IPS-NIHi7 (cell line): ENCODE results near the gene FAM131C.
"Not testable (repeated sequence)": the region's sequence is repeated elsewhere in the genome, so short reads cannot be mapped to it uniquely, and the experiment has no call there.

Experiments used
- DNase-seq: peaks from one replicate; pipeline ENCODE4 v3.0.0; 2012; ENCODE audit warnings: mixed read lengths; ENCODE audit errors: extremely low spot score

Gene FAM131C

DNA sequence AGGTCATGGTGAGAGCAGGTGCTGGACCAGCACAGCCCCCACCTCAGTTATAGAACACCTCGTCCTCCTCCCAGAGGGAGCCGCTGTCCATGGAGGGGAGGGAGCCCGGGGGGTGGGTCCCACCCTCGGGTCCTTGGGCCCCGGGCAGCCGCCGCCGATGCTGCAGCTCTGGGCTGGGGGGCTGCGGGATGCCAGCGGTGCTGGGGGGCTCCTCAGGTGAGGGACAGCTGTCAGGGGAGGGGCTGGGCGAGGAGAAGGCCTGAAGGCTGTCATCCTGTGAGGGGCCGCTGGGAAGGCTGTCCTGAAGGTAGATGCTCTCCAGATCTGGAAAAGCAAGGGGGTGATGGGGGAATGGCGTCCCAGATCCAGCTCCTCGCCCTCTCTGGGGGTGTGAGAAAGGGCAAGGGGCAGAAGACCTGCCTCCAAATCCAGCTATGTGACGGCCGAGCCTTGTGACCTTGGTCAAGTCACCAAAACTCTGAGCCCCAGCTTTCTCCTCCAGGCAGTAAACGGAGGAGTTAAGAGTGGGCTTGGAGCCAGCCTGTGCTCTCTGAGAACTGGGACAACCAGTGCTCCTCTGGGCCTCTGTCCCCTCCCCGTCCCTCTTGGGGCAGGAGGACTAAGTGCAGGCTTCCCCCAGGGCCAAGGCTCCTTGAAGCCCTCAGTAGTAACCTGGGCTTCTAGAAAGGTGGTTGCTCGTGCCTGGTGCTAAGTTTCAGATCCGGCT, 14.9 kb downstream of the FAM131C start:
- DNase-seq: not testable (repeated sequence)

DNA sequence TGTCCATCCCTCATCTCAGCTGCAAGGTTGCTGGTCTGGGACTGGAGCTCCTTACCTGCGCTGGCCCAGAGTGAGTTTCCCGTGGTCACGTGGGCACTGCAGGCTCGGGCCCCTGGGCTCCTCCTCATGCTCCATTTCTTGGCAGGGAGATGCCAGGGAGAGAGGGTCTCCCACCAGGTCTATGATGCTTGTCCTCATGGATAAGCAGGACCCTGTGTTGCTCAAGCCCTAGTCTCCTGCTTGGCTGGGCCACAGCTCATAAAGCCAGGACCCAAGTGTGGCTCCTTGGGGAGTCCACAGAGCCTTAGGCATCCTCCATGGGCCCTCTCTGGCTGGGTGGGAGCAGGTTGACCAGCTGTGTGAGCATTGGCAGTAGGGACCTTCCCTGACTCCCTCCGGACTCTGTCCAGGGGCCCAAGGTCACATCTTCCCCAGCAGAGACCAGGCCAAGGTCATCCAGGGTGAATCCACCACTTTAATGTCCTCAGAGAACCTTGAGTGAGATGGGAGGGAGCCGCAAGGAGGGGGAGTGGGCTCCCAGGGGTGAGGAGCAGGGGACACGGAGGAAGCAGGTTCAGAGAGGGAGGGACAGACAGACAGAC, 16.0 kb downstream of the FAM131C start:
- DNase-seq: not testable (repeated sequence)

DNA sequence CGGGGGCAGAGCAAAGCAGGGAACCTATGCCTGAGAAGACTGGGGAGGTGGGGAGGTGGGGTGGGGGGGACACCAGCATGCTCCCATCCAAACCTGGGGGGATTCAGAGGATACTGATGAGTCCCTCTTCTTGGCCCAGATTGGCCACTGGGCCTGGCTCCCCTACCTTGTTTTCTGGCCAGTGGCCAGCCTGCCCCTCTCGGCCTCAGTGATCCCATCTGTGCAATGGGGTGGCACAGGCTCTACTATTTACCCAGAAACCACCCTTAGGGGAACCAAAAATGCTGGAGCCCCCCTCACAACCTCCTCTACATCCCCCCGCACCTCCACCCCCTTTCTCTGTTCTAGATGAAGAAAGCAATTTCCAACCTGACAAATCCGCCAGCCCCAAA, 16.9 kb downstream of the FAM131C start:
- not testable (repeated sequence) for DNase-seq

DNA sequence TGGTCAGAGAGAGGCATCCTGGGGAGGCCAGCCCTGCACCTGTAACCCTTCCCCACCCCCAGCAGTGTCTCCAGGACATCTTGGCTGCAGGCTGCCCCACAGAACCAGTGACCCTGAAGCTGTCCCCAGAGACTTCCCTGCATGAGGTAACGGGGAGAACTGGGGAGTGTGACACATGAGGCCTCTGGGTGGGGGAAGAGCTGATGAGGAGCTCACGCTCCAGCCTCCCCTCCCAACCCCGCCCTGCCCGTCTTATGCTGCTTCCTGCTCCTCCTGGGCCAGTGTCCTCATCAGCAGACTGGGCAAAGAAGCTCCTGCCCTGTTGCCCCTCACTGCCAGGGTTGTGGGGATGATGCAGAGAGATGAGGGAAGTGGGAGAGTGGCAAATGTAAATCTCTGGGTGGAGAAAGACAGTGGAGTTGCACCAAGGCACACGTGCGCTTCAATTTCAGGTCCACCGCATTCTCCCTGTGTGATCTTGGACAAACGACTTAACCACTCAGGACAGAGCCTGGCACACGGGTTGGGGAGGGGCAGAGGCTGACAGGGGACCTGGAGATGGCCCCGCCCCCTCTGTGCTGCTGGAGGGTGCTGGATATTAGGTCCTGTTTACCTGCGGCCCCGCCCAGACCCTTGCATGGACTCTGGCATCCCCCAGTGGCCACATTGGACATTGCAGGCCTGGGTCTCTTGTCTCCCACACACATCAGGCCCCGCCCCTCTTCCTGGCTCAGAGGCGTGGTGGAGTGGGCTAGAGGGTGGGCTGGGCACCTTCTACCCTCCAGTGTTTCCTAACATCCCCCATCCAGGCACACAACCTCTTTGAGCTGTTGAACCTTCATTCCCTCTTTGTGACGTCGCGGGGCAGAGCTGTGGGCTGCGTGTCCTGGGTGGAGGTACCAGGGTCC, 17.6 kb downstream of the FAM131C start:
- peak; percentile 98 for DNase-seq

DNA sequence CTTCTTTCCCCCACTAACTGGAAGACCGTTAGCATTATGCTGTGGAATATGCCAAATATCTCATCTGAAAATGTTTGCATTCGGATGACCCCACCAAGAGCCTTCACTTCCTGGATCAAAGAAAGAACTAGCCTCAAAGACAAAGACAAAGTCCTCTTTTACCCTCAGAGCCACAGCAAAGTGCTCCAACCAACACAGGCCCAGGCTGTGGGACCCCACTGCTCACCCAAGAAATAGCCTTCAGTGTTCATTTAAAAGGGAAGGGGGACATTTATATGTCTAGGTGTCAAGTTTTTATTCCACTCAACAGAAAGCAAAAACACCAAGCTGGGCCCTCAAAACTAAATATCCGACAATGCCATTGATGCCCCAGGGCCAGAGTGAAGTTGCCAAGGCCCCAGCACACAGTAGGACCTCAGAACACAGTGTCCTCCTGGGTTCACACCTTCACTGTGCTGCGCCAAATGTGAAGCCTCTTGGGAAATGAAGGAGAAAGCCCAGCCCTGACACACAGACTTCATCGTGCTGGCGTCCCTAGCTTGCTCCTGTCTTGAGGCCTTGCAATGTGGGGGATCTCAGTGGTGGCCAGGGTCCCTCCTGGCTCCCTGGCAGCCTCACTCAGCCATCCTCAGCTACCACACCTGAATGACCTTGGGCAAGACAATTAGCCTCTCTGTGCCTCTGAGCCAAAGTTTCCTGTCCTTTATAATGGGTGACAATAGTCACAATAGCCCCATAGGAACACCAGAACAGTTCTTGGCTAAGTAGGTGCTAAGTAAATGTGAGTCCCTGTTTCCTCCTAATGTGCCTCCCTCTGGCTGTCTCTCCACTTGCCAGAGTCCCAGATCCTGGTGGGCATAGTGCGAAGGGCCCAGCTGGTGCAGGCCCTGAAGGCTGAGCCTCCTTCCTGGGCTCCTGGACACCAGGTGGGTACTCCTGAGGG, 18.6 kb downstream of the FAM131C start:
- no peak for DNase-seq

DNA sequence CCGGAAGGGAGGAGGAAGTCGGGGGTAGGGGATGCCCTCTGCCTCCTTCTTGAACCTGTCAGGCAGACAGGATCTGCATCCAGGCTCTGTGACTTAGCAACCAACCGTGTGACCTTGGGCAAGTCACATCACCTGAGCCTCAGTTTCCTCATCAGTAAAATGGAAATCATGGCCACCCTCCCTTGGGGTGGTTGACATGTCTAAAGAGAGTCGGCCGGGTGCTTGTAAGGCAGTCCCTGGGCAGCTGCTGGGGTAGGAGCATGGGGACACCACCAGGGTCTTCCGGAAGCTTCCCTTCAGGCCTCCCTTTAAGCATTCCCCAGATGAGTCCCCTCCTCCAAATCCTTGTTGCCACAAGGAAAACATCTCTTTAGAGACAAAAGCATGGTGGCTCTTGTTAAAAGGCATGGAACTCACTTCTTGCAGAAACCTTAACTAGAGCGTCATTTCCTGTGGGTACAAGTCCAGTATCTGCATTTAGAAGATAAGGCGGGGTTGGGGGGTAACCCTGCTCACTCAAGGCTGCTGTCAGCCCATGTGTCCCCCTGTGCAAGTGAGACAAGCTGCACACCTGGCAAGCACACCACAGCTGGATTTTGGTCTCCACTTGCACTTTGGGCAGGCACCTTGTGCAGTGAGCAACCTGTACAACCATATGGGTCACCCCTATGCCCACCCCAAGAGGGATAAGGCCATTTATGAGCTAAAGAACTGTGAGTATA, 19.5 kb downstream of the FAM131C start:
- no peak for DNase-seq

DNA sequence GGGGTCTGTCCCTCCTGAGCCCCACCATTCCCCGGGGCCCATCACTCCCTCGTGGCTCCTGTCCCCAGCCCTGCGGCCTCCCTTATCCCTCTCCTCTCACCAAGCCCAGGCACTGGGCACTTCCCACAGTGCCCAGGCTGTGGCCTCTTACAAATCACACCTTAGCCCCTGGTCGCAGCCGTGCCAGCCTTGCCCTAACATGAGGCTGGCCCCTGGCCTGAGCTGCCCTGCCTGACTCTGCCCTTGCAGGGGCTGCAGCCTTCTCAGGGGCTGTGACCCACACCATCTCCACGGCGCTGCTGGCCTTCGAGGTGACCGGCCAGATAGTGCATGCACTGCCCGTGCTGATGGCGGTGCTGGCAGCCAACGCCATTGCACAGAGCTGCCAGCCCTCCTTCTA, 21.5 kb downstream of the FAM131C start:
- not testable (repeated sequence) for DNase-seq

DNA sequence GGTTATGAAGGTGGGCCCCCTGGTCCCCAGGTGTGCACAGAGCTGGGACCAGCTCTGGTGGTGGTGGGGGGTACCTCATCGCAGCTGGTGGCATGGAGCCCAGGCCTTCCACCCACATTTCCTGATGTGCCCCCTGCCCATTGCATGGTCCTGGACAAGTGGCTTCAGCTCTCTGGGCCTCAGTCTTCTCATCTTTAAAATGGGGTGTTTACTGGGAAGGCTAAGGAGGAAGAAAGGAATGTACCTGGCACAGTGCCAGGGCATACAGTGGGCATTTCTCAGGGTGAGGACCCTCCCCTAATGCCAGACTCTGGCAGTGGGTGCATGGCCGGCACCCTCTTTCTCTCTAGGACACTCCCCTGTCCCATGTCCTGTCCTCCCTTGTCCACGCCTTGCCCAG, 22.4 kb downstream of the FAM131C start:
- no peak for DNase-seq

DNA sequence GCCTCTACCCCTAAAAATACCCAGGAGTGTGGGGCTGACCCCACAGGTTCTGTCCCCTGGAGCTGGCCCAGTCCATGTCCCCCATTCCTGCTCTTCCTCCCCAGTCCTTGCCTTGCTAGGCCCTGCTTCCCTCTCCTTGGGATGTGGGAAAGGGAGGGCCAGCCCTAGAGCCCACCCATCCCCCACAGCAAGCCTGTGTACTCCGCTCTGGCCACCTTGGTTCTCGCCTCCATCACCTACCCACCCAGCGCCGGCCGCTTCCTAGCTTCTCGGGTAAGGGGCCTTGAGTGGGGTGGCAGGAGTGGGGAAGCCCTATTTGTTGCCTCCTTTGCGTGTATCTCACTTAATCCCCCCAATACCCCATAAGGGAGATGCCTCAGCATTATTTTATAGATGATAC, 23.1 kb downstream of the FAM131C start:
- no peak for DNase-seq

DNA sequence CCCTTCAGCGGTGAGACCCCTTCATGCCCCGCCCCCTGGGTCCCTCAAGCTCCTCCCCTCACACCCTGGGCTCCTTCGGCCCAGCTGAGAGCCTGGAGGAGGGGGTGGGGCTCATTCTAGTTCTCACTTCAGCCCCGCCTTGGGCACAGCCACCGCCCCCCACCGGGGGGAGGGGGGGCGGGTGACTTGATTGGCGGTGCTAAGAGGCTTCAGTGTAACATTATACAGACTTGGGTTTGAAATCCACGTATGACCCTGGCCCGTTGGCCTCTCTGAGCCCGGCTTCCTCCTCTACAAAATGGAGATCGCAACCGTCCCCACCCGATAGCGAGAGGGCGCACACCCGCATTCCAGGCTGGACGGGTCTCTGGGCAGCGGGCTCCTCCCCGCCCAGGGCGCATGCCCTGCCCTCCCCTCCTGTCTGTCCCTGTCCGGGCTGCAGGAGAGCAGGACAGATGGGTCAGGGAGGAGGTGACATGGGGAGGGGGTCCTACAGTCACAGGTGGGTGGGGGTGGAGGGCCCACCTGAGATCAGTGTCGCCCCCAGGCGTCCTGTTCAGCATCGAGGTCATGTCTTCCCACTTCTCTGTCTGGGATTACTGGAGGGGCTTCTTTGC, 24.8 kb downstream of the FAM131C start:
- DNase-seq: peak; percentile 79

DNA sequence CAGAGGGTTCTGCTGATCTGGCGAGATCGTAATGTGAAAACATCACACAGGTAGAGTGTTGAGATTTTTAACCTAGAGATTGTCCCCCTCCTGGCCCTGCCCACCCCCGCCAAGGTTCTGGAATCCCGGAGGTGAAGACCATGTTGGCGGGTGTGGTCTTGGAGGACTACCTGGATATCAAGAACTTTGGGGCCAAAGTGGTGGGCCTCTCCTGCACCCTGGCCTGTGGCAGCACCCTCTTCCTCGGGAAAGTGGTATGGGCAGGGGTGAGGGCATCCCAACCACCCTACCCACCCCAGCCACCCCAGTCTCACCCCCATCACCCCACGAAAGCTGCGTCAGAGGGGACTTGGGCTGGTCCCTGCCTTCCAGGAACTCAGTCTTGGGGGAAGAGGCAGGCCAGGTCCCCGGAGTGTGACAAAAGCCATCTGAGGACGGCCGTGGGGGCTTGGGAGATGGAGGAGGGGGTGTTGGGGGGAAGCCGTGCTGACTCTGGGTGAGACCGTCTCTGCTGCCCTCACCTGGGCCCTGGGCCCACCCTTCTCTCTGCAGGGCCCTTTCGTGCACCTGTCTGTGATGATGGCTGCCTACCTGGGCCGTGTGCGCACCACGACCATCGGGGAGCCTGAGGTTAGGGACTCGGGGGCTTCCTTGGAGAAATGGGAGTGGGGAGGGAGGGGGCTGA, 25.5 kb downstream of the FAM131C start:
- DNase-seq: no peak

DNA sequence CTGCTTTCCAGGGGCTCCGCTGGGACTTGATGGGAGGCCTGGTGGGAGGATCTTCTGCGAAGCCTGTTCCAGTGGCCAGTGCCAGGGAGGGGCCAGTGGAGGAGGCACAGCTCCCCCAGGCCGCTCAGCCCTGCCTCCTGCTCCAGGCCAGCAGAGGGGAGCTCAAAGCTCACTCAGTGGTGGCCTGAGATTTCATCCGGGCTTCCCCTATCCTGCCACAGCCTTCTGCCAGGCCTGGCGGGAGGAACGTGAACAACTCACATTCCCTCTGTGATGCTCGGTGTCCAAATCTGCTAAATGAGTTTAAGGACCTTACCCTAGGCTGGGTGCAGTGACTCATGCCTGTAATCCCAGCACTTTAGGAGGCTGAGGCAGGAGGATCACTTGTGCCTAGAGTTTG, 26.6 kb downstream of the FAM131C start:
- no peak for DNase-seq

DNA sequence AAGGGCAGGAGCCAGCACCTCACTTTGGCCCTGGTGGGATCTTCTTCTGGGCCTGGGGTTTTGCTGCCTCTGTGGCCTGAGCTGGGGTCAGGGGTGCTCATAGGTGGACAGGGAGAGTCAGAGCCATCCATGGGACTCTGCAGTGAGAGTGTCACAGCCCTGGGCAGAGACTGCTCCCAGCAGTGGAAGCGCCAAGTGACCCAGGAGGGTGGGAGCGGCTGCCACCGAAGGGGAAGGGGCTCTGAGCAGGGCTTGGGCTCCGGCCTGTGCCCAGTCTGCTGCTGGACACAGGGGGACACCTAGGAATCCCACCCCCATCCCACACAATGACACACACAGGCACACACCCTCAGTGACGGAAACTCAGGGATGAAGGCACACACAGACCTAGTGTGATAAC, 29.5 kb downstream of the FAM131C start:
- DNase-seq: no peak

DNA sequence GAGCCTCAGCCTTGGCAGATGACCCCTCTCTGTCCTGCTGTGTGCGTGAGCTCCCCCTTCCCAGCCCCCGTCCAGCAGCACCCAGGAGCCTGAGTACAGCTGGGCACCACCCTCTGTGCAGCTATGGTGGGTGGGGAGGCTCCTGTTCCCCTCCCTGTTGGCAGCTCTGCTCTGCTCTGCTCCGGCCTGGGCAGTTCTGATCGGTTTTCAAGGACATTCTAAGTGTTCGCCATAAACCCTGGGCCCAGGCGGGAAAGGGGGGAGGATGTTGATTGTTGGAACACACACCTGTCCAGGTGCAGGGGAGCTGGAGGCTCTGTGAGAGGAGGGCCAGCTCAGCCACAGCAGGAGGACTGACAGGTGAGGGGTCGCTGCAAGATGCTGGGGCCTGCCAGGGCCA, 29.9 kb downstream of the FAM131C start, which contains the start of gene CLCNKB:
Gene CLCNKB (plus strand): TSS at position 262 of the 400 bp plus-strand sequence. CDS start 711 bp downstream, outside the sequence.
- no peak for DNase-seq

DNA sequence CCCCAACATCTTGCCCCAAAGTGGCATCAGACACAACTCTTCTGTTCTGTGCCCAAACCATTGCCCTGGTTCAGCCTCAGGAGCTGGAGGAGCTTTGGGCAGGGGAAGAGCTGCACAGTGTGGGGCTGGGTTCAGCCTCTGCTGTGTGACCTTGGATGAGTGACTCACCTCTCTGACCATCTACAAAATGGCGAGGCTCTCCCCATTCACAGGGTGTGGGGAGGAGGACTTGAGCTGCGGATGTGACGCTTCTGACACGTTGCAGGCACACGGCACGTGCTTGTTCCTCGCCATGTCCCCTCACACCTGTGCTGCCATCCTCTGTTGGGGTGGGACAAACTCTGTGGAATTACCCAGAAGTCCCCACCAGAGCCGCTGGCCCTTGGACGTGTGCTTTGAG, 30.8 kb downstream of the FAM131C start:
- not testable (repeated sequence) for DNase-seq

DNA sequence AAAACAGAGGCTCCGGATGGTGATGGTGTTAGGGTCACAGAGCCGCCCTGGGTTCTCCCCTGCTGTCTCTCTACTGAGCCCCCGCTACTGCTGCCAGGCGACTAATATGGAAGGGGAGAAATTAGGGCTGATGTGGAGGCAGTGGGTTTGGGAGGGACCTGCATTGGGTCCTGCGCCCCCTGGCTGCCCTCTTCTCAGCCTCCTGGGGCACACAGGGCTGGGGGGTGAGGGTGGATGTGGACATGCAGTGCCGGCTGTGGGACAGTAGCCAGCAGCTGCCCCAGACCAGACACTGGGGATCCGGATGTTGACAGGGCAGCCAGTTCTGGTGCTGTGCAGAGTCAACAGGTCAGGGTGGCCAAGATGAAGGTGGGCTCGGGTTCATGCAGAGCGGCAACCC, 31.4 kb downstream of the FAM131C start:
- no peak for DNase-seq

DNA sequence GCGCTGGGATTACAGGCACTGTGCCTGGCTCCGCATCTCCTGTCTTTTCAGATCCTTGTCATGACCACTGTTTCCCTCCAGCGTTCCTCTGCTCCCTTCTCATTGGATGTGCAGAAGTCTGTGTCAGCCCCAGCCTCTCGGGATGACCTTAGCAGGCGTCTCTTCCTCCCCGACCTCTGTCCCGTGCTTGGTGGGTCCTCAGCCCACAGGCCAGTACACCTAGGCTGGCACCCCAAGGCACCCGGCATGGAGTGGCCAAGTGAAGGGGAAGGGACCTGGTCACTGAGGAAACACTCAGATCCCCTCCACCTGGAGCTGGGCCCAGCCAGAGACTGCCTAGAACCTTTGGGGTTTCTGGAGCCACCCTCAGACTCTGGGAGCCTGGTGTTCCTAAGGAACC, 32.3 kb downstream of the FAM131C start:
- no peak for DNase-seq

DNA sequence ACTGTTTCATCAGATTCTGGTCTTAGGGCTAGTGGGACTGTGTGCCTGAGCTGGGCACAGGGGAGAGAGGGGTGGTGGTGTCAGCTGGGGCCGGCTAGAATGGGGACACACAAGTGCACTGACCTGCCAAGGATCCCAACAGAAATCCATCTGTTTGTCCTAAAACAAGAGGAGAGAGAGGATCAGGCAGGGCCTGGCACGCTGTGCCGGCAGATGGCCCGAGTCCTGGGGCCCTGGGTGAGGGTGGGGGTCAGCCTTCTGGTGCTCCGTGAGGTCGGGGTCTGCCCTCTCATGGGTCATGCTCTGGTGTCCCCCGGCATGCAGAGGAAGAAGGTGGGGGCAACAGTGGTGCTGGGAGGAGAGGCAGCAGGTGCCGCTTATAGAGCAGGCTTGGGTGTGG, 33.6 kb downstream of the FAM131C start:
- not testable (repeated sequence) for DNase-seq

DNA sequence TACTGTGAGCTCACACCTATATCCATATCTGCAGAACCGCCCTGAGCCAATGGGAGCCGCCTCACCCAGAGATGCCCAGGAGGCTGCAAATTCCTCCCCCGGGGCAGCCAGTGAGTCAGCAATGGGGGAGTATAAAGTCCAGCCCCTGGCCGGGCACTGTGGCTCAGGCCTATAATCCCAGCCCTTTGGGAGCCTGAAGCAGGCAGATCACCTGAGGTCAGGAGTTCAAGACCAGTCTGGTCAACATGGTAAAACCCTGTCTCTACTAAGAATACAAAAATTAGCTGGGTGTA, 34.9 kb downstream of the FAM131C start:
- DNase-seq: no peak

DNA sequence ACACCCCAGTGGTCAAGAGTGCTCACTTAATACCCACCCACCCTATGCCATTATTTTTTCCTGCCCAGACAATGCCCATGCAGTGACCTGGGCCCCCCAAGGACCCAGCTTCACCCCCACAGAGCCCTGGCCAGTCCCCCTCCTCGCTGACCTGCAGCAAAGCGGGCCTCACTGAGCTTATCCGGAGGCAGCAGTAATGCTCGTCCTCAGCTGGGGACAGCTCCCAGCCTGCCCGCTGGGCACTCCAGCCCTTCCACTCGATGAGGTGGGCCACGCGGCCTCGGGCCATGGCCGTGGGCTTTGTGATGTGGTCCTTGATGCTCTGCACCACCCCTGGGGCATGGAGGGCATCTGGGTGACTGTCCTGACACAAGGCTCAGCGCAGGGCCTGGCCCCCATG, 37.0 kb downstream of the FAM131C start:
- not testable (repeated sequence) for DNase-seq
